ENCODE measurements around the gene ZNF438.
"Not testable (repeated sequence)": the region's sequence is repeated elsewhere in the genome, so short reads cannot be mapped to it uniquely, and the experiment has no call there.

The ZNF438 gene

DNA sequence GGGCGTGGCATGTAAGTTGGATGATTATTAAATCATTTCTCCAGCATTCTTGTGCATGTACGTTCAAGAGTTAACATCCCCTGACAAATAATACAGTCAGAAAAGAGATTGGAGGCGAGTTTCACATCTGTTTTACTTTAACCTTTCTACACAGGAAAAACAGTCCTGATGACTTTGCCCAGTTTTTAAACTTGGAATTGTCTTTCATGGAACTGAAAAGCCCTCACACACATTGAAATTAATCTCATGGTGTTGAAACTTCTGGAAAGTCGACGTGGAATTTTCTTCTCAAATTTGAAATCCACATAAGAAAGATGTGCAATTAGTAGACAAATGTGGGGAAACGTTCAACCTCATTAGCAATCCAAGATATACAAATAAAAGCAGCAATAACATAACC lies 31.2 kb upstream of the ZNF438 start:
- Mint-ChIP-seq H3K36me3 (ENCODE audit: low read depth) (no peaks in the 10 kb centered on the region), H3K4me1 (ENCODE audit: low read depth) (no peaks in the 10 kb centered on the region), H3K27ac (no peak overlapping the region), H3K9me3 (no peaks in the 10 kb centered on the region), H3K4me3 (no peak overlapping the region), H3K27me3 (peaks cover 3% of the 10 kb centered on the region)

DNA sequence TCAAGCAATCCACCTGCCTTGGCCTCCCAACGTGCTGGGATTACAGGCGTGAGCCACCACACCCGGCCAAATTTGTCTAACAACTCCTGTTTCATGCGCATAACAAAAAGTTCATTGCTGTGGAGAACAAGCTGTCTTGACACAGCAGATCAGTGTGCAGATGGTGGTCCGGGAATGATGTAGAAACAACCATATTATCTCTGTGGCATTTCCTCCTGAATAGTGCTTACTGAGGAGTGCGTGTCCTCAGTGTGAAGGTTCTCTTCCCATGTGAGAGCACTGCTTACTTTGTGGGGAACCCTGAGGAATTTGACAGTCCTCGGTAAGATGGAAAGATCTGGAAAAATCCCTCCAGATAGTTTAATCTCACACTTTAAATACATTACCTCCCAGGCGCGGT lies 30.3 kb upstream of the ZNF438 start:
- H3K27me3 Mint-ChIP-seq = peaks cover 3% of the 10 kb centered on the region
- no peaks in the 10 kb centered on the region for H3K4me1 Mint-ChIP-seq (ENCODE audit: low read depth)
- no peak overlapping the region for H3K4me3 Mint-ChIP-seq
- H3K27ac Mint-ChIP-seq = no peak overlapping the region
- H3K9me3 Mint-ChIP-seq = no peaks in the 10 kb centered on the region
- H3K36me3 Mint-ChIP-seq (ENCODE audit: low read depth) = no peaks in the 10 kb centered on the region

DNA sequence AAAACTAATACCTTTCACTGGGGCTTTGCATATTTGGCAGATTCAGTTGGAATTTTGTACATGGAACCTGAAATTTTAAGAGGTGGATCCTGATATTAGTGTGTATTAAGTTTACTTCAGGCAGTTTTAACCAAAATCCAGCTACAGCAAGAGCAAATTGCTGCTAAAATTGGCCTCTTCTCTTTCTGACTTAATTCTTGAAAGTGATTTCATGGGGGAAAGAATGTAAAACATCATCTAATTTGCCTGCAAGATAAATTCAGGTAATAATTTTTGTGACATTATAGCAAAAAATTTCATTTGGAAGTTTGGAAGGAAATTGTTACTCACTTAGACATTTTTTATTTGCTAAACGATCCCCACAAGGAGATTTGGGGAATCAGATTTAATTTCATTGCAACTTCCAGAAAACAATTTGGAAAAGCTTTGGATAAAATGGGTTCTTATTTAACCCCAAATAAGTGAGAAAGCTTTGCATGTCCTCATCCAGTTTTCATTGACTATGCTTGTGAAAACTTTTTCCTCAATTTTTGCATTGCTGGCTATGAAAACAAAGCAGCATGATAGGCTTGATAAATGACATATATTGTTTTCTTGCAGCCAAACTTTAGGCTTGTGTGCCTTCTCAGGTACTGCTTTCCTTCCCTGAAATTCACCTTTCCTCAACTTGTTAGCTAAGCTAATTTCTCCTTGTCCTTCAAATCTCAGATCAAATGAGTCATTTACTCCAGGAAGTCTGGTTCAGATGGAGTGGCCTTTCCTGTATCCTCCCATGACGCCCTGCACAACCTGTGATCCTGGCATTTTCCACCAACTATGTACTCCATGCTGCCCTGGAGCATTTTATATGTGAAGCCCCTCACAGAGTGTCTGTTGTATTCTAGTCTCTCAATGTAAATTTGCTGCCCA lies 27.4 kb upstream of the ZNF438 start:
- Mint-ChIP-seq H3K9me3 (no peaks in the 10 kb centered on the region), H3K4me3 (no peak overlapping the region), H3K27ac (no peak overlapping the region), H3K36me3 (ENCODE audit: low read depth) (no peaks in the 10 kb centered on the region), H3K27me3 (no peaks in the 10 kb centered on the region), H3K4me1 (ENCODE audit: low read depth) (no peaks in the 10 kb centered on the region)

DNA sequence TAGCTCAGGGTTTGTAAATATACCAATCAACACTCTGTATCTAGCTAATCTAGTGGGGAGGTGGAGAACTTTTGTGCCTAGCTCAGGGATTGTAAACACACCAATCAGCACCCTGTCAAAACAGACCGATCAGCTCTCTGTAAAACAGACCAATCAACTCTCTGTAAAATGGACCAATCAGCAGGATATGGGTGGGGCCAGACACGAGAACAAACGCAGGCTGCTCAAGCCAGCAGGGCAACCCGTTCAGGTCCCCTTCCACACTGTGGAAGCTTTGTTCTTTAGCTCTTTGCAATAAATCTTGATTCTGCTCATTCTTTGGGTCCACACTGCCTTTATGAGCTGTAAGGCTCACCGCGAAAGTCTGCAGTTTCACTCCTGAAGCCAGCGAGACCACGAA lies 25.0 kb upstream of the ZNF438 start:
- H3K9me3 Mint-ChIP-seq; H3K27ac Mint-ChIP-seq; H3K4me1 Mint-ChIP-seq (ENCODE audit: low read depth); H3K36me3 Mint-ChIP-seq (ENCODE audit: low read depth); H3K27me3 Mint-ChIP-seq: not testable (repeated sequence)
- peak overlapping the region; percentile 20 for H3K4me3 Mint-ChIP-seq

DNA sequence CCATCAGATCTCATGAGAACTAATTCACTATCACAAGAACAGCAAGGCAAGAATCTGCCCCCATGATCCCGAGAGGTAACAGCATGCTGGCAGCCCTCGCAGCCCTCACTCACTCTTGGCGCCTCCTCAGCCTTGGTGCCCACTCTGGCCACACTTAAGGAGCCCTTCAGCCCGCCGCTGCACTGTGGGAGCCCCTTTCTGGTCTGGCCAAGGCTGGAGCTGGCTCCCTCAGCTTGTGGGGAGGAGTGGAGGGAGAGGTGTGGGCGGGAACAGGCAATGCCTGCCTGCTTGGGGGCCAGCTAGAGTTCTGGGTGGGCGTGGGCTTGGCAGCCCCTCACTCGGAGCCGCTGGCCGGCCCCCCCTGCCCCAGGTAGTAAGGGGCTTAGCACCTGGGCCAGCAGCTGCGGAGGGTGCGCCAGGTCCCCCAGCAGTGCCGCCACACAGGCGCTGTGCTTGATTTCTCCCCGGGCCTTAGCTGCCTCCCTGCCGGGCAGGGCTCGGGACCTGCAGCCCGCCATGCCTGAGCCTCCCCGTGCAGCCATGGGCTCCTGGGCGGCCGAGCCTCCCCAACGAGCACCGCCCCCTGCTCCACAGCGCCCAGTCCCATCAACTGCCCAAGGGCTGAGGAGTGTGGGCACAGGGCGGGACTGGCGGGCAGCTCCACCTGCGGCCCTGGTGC lies 24.0 kb upstream of the ZNF438 start:
- Mint-ChIP-seq H3K27ac (no peak overlapping the region), H3K4me1 (ENCODE audit: low read depth) (no peaks in the 10 kb centered on the region), H3K4me3 (no peak overlapping the region), H3K36me3 (ENCODE audit: low read depth) (no peaks in the 10 kb centered on the region), H3K9me3 (peaks cover 5% of the 10 kb centered on the region), H3K27me3 (no peaks in the 10 kb centered on the region)

DNA sequence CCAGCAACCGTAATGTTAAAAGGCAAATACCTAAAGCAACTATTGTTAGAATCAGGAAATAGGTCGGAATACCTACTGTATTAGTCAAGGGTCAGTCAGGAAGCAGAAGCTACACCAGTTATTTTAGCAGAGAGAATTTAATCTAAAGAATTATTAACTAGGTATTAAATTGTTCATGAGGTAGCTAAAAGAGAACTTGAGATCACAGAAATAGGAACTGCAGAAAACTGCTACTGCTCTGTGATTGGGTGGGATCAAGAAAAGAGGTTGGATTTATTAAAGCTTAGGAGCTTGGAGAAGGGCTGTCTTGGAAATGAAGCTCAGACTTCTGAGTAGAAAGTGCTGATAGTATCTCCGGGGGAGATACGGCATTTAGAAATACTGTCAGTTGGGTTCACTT lies 20.0 kb upstream of the ZNF438 start:
- no peak overlapping the region for H3K4me3 Mint-ChIP-seq
- no peak overlapping the region for H3K27ac Mint-ChIP-seq
- H3K4me1 Mint-ChIP-seq (ENCODE audit: low read depth) = no peaks in the 10 kb centered on the region
- peaks cover 5% of the 10 kb centered on the region for H3K9me3 Mint-ChIP-seq
- peaks cover 6% of the 10 kb centered on the region for H3K27me3 Mint-ChIP-seq
- no peaks in the 10 kb centered on the region for H3K36me3 Mint-ChIP-seq (ENCODE audit: low read depth)

DNA sequence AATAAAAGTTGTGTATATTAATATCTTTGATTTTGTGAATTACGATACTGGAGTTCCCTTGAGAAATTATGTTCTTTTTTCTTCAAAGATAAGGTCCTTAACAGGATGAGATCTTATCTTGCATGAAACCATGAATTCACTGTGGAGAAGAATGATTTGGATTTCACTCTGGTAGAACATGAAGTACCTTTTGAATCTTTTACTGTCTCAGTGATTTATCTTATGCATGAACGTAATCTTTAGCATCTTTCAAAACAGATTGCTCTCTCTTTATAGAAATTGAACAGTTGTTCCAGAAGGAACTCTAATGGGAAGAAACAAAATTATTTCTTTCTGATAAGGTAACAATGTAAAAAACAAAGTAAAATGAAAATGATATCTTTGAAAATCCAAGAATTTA lies 11.0 kb upstream of the ZNF438 start:
- H3K36me3 Mint-ChIP-seq (ENCODE audit: low read depth) = no peaks in the 10 kb centered on the region
- no peak overlapping the region for H3K4me3 Mint-ChIP-seq
- H3K27me3 Mint-ChIP-seq = peaks cover 5% of the 10 kb centered on the region
- H3K27ac Mint-ChIP-seq = no peak overlapping the region
- peaks cover 6% of the 10 kb centered on the region for H3K4me1 Mint-ChIP-seq (ENCODE audit: low read depth)
- peaks cover 7% of the 10 kb centered on the region for H3K9me3 Mint-ChIP-seq

DNA sequence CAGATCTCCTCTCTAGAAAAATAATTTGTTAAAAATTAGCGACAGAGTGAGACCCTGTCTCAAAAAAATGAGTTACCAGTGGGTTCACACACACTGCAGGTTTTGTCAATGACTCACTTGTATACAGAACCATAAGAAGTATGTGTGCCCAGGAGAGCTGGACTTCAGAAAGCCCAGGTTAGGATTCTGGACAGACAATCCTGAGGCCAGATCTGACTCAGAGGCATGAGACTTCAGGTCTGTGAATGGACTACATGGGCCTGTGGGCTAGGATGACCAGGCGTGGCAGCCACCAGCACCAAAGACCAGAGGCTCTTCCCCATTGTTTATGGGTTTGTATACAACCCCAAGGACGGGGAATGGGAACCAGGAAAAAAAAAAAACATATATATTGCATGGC lies 9.3 kb upstream of the ZNF438 start:
- Mint-ChIP-seq H3K36me3 (ENCODE audit: low read depth) (no peaks in the 10 kb centered on the region), H3K27me3 (peaks cover 1% of the 10 kb centered on the region), H3K27ac (no peak overlapping the region), H3K4me3 (no peak overlapping the region), H3K9me3 (peaks cover 7% of the 10 kb centered on the region), H3K4me1 (ENCODE audit: low read depth) (peaks cover 6% of the 10 kb centered on the region)

DNA sequence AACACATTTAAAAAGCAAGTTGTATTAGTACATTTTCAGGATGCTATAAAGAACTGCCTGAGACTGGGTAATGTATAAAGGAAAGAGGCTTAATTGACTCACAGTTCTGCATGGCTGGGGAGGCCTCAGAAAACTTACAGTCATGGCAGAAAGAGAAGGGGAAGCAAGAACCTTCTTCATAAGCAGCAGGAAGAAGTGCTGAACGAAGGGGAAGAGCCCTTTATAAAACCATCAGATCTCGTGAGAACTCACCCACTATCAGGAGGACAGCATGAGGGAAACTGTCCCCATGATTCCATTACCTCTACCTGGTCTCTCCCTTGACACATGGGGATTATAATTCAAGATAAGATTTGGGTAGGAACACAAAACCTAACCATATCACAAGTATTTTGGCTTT lies 7.3 kb upstream of the ZNF438 start:
- not testable (repeated sequence) for H3K4me1 Mint-ChIP-seq (ENCODE audit: low read depth); H3K4me3 Mint-ChIP-seq; H3K36me3 Mint-ChIP-seq (ENCODE audit: low read depth); H3K9me3 Mint-ChIP-seq; H3K27ac Mint-ChIP-seq; H3K27me3 Mint-ChIP-seq

DNA sequence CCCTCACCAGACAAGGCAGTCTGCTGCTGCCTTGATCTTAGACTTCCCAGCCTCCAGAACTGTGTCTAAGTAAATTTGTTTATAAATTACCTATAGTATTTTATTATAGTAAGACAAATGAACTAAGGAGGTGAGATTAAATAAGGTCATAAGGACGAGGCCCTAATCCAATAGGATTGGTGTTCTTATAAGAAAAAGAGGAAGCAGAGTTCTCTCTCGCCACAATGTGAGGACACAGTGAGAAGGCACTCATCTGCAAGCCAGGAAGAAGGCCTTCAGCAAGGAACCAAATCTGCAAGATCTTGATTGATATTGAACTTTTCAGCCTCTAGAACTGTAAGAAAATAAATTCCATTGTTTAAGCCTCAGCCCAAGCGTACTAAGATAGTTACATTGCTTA lies 6.1 kb upstream of the ZNF438 start:
- no peaks in the 10 kb centered on the region for H3K27me3 Mint-ChIP-seq
- no peaks in the 10 kb centered on the region for H3K36me3 Mint-ChIP-seq (ENCODE audit: low read depth)
- H3K27ac Mint-ChIP-seq = no peak overlapping the region
- H3K4me1 Mint-ChIP-seq (ENCODE audit: low read depth) = peaks cover 6% of the 10 kb centered on the region
- H3K9me3 Mint-ChIP-seq = no peaks in the 10 kb centered on the region
- no peak overlapping the region for H3K4me3 Mint-ChIP-seq

DNA sequence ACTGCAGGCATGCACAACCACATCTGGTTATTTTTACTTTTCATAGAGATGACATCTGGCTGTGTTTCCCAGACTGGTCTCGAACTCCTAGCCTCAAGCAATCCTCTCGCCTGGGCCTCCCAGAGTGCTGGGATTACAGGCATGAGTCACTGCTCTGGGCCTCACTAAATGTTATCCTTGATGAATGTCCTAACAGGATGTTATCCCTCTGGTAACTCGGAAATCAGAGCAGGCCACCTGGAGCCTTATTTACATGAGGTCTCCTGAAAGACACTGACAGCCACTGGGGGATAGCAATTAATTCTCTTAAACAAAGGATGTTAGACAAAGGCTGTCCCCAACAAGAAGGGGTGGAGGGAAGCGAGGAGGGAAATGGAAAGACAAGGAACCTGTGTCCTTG lies 4.5 kb upstream of the ZNF438 start:
- H3K36me3 Mint-ChIP-seq (ENCODE audit: low read depth) = no peaks in the 10 kb centered on the region
- H3K27ac Mint-ChIP-seq = no peak overlapping the region
- H3K4me3 Mint-ChIP-seq = no peak overlapping the region
- peaks cover 7% of the 10 kb centered on the region for H3K4me1 Mint-ChIP-seq (ENCODE audit: low read depth)
- no peaks in the 10 kb centered on the region for H3K9me3 Mint-ChIP-seq
- H3K27me3 Mint-ChIP-seq = no peaks in the 10 kb centered on the region

DNA sequence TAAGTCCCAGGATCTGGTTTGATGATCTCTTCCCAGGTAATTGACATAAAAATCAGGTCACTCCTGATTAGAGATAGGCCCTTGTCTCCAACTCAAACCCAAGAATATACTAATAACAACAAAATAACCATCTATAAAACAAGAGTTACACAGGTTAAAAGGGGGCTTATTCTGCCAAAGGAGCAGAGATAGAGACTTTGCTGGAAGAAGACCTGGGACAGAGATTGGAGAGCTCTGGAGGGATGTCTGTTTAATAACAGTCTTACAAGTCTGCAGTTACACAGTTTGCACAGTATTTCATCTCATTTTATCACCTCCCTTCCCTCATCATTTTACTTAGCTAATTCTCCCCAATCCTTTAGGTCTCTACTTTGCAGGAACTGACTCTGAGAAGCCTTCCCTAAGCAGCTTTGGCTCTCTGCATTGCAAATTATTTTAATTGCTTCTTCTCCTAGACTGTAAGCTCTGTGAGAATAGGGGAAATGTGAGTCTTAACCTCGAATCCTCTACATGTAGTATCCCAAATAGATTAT lies 3.7 kb upstream of the ZNF438 start:
- H3K4me1 Mint-ChIP-seq (ENCODE audit: low read depth) = peaks cover 14% of the 10 kb centered on the region
- no peak overlapping the region for H3K27ac Mint-ChIP-seq
- H3K9me3 Mint-ChIP-seq = no peaks in the 10 kb centered on the region
- H3K27me3 Mint-ChIP-seq = no peaks in the 10 kb centered on the region
- no peak overlapping the region for H3K4me3 Mint-ChIP-seq
- H3K36me3 Mint-ChIP-seq (ENCODE audit: low read depth) = no peaks in the 10 kb centered on the region

DNA sequence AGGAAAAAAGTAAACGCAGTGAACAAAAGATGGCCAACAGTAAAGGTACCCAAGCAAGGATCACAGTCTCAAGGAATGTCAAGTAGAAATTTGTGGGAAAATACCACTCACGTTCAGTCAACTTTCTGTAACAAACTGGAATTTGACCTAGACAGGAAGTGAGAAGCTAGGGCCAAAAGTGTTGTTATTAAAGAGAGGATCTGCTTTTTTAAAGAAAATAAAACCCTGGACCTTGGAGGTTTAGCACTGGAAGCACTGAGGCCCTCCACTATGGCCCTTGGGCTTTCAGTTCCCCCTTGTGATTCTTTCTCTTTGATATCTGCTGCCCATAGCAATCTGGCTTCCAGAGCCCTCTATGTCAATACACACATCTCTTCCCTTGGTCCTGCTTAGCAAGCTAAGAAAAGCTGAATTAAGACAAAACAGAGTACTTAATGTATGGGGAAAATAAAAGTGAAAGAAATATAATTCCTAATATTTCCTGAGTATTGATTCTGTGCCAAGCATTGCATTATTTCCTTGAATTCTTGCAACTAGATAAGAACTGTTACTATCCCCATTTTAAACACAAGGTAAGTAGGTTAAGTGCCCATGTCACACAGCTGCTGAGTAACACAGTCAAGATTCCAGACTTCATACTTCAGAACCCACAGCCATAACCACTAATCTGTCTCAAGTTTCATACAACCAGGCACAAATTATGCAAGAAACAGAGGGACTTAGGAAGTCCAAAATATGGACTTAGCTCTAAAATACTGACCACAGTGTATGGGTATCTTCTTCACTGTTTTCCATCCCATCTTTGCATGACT lies 2.6 kb upstream of the ZNF438 start:
- Mint-ChIP-seq H3K9me3 (no peaks in the 10 kb centered on the region), H3K27me3 (no peaks in the 10 kb centered on the region), H3K36me3 (ENCODE audit: low read depth) (no peaks in the 10 kb centered on the region), H3K4me3 (no peak overlapping the region), H3K4me1 (ENCODE audit: low read depth) (peaks cover 14% of the 10 kb centered on the region), H3K27ac (no peak overlapping the region)

DNA sequence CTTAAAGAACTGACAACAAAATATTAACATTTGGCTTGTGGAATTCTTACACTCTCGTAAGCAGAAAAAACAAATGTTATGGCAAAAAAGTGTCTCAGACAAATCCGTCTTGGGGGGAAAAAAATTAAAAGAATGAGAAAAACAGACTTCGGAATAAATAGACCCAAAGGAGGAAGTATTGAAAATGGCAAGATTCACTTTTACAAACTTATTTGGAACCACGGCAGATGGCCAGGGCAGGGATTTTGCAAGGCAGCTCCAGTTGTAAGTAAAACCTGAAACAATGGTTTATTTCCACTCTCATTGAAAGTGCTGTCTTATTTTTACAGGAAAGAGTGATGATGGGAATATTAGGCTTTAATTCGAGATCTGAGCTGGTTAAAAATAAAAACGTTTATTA lies 1.5 kb upstream of the ZNF438 start:
- peaks cover 8% of the 10 kb centered on the region for H3K4me1 Mint-ChIP-seq (ENCODE audit: low read depth)
- H3K27me3 Mint-ChIP-seq = no peaks in the 10 kb centered on the region
- no peak overlapping the region for H3K27ac Mint-ChIP-seq
- H3K9me3 Mint-ChIP-seq = no peaks in the 10 kb centered on the region
- peak overlapping the region; percentile 84 for H3K4me3 Mint-ChIP-seq
- H3K36me3 Mint-ChIP-seq (ENCODE audit: low read depth) = no peaks in the 10 kb centered on the region

All from stimulated activated naive CD8-positive, alpha-beta T cell treated with anti-CD3 and anti-CD28 coated beads, Interleukin-15, Interleukin-2, amounts not matched to agents 100 ng/mL and 50 ng/mL, for 24 hours (primary cell).